A549 (cell line): ENCODE measurements around the gene DNAH17. TPM values are rescaled to one million over a fixed set of nuclear protein-coding genes. Genes with fewer than 3 reads are reported as not detected.

Source experiments
- ATAC-seq, 2 experiments: fragments of 200-7000 bp in 1 of 2; fragments of >200 bp in 1 of 2; cut with Nextera tagmentation in 1 of 2; cut with Tn5 transposase in 1 of 2; 3 replicates each; pipeline versions ENCODE4 v1.8.0 to v1.9.1; 2018 to 2020; ENCODE audit warnings: mild to moderate bottlenecking in 1 of 2, moderate library complexity in 1 of 2
- CTCF ChIA-PET: fragments of 300-600 bp; sonication (Branson Sonifier 250); formaldehyde crosslinking; extraction: SDS; loops from one replicate; lab custom pipeline; 2021; ENCODE audit warnings: antibody characterized with exemption, inconsistent platforms; lab: Yijun Ruan, JAX
- POLR2A ChIA-PET: fragments of 350-600 bp; formaldehyde crosslinking; extraction: SDS; loops from one replicate; lab custom pipeline; 2021; ENCODE audit warnings: antibody characterized with exemption, inconsistent platforms; lab: Yijun Ruan, JAX
- DNase-seq, 2 experiments: peaks; one replicate each; pipeline versions ENCODE4 v3.0.0 to v3.0.0-alpha.2; 2011 to 2016; ENCODE audit warnings: low read depth in 1 of 2, low spot score in 1 of 2
- FAIRE-seq: peaks from 2 replicates; lab custom pipeline; 2011; peaks lifted over from hg19 to GRCh38; lab: Jason Lieb, UNC
- H3K27ac ChIP-seq, 2 experiments: fragments of >200 bp; sonication (Bioruptor Twin); formaldehyde crosslinking; 3 replicates each; pipeline ENCODE4 v1.5.1; 2016 to 2017
- H3K4me1 ChIP-seq: fragments of >200 bp; sonication (Bioruptor Twin); formaldehyde crosslinking; 3 replicates; pipeline ENCODE4 v1.6.1; 2016
- H3K4me2 ChIP-seq: fragments of >200 bp; sonication (Bioruptor Twin); formaldehyde crosslinking; 3 replicates; pipeline ENCODE4 v1.6.1; 2016
- H3K4me3 ChIP-seq: fragments of >200 bp; sonication (Bioruptor Twin); formaldehyde crosslinking; 3 replicates; pipeline ENCODE4 v1.5.1; 2016
- H3K9me3 ChIP-seq: fragments of >200 bp; sonication (Bioruptor Twin); formaldehyde crosslinking; 3 replicates; pipeline ENCODE4 v1.6.1; 2016
- BCL3 ChIP-seq: fragments of >200 bp; sonication (Bioruptor Twin); formaldehyde crosslinking; IDR thresholded peaks from 3 replicates; pipeline ENCODE4 v1.6.1; 2016
- CBX2 ChIP-seq: fragments of 200-600 bp; sonication (generic); IDR thresholded peaks from 2 replicates; pipeline ENCODE4 v1.6.1; 2016; ENCODE audit warnings: low read depth, mild to moderate bottlenecking, borderline replicate concordance
- CBX8 ChIP-seq: fragments of 200-600 bp; sonication (generic); IDR thresholded peaks from 2 replicates; pipeline ENCODE4 v1.6.1; 2016
- CEBPB ChIP-seq, 2 experiments: fragments of >200 bp in 1 of 2; sonication (Bioruptor Twin) in 1 of 2; formaldehyde crosslinking in 1 of 2; IDR thresholded peaks; 2 replicates each; pipeline ENCODE4 v1.6.1; 2012 to 2016
- E2F6 ChIP-seq: IDR thresholded peaks from 2 replicates; pipeline ENCODE4 v1.6.1; 2012; ENCODE audit warnings: low read depth, borderline replicate concordance
- FOSB ChIP-seq: fragments of 250-450 bp; sonication (Bioruptor Pico); IDR thresholded peaks from 2 replicates; pipeline ENCODE4 v1.5.0; 2020; ENCODE audit warnings: mild to moderate bottlenecking, moderate library complexity
- FOSL2 ChIP-seq, 2 experiments: fragments of 450-650 bp in 1 of 2; fragments of >200 bp in 1 of 2; sonication (Bioruptor Twin) in 1 of 2; formaldehyde crosslinking; IDR thresholded peaks; 2 replicates each; pipeline versions ENCODE4 v1.5.0 to v1.6.1; 2016 to 2020; ENCODE audit warnings: mild to moderate bottlenecking in 1 of 2, moderate library complexity in 1 of 2
- FOXS1 ChIP-seq: fragments of 250-450 bp; sonication (Bioruptor Pico); IDR thresholded peaks from 2 replicates; pipeline ENCODE4 v1.5.0; 2020; ENCODE audit warnings: mild to moderate bottlenecking, moderate library complexity
- GATA3 ChIP-seq: IDR thresholded peaks from 2 replicates; pipeline ENCODE4 v1.6.1; 2012; ENCODE audit warnings: borderline replicate concordance
- HDAC2 ChIP-seq: fragments of 200-600 bp; sonication (generic); IDR thresholded peaks from 2 replicates; pipeline ENCODE4 v1.6.1; 2016
- HOXA7 ChIP-seq: fragments of 250-450 bp; sonication (Bioruptor Pico); IDR thresholded peaks from 2 replicates; pipeline ENCODE4 v1.5.0; 2020; ENCODE audit warnings: mild to moderate bottlenecking, moderate library complexity
- HOXB13 ChIP-seq: fragments of 250-450 bp; sonication (Bioruptor Pico); IDR thresholded peaks from 2 replicates; pipeline ENCODE4 v1.5.0; 2020; ENCODE audit warnings: low read depth, mild to moderate bottlenecking, moderate library complexity
- JUNB ChIP-seq: fragments of >200 bp; sonication (Bioruptor Twin); formaldehyde crosslinking; IDR thresholded peaks from 2 replicates; pipeline ENCODE4 v1.6.1; 2016
- MAFK ChIP-seq: fragments of 450-650 bp; IDR thresholded peaks from 2 replicates; pipeline ENCODE4 v1.6.1; 2014; ENCODE audit not compliant: partially characterized antibody
- MYC ChIP-seq: IDR thresholded peaks from 2 replicates; pipeline ENCODE4 v1.6.1; 2012; ENCODE audit warnings: mild to moderate bottlenecking, inconsistent platforms, low read length, improper control_type of control experiment, borderline replicate concordance
- NFE2L2 ChIP-seq: fragments of 150-350 bp; conservative IDR thresholded peaks from 2 replicates; pipeline ENCODE4 v1.6.1; 2014; ENCODE audit warnings: low read length
- PHF8 ChIP-seq: fragments of 200-600 bp; sonication (generic); IDR thresholded peaks from 2 replicates; pipeline ENCODE4 v1.6.1; 2016; ENCODE audit warnings: low read depth, mild to moderate bottlenecking, antibody characterized with exemption, moderate library complexity, borderline replicate concordance
- POLR2AphosphoS2 ChIP-seq: conservative IDR thresholded peaks from 2 replicates; pipeline ENCODE4 v1.6.1; 2012; ENCODE audit warnings: low read length, improper control_type of control experiment, inconsistent platforms
- USF2 ChIP-seq: fragments of 450-650 bp; IDR thresholded peaks from 2 replicates; pipeline ENCODE4 v1.6.1; 2014; ENCODE audit warnings: antibody characterized with exemption
- ZC3H11A ChIP-seq: fragments of 450-650 bp; IDR thresholded peaks from 2 replicates; pipeline ENCODE4 v1.6.1; 2014; ENCODE audit warnings: antibody characterized with exemption, mild to moderate bottlenecking
- ZNF302 ChIP-seq: fragments of 250-450 bp; sonication (Bioruptor Pico); IDR thresholded peaks from 2 replicates; pipeline ENCODE4 v1.9.0; 2021; ENCODE audit warnings: inconsistent platforms, mild to moderate bottlenecking, moderate library complexity
- ZSCAN20 ChIP-seq: fragments of 250-450 bp; sonication (Bioruptor Pico); IDR thresholded peaks from 2 replicates; pipeline ENCODE4 v1.8.0; 2022; ENCODE audit warnings: mild to moderate bottlenecking, moderate library complexity
- WGBS: methylation state at CpG from one replicate; pipeline ENCODE4 v1.1.6; 2017; ENCODE audit errors: missing lambda C conversion rate; 5-methylcytosine and 5-hydroxymethylcytosine counted together
- polyA plus RNA-seq, 4 experiments: library from polyadenylated mRNA; depleted of rRNA in 3 of 4; stranded (reverse); fragments of >200 nt; fragmentation: RNase III in 1 of 4; extraction: RNeasy Plus Mini Kit Qiagen cat#74134 plus additional on column Dnase treatment in 1 of 4; gene quantifications; 2 replicates in 3 of 4; 3 replicates in 1 of 4; pipeline ENCODE4 v1.2.3, GENCODE V29; 2011 to 2017

The DNAH17 gene
- polyA plus RNA-seq, 2 of the 4 experiments (the other 2 are of a cell fraction): 0.21 to 0.26 TPM

GRCh38 chr17:78454346-78454745, 122.8 kb downstream of the DNAH17 start:
- WGBS: 93% methylated on average over 20 of the region's 20 CpGs
- ATAC-seq (no peak), FAIRE-seq (no peak), DNase-seq (no peak)
- TF ChIP-seq JUNB: no peak
- no peak for TF ChIP-seq FOSL2 (IDR thresholded peaks at IDR 0.05)
- no peak for TF ChIP-seq FOSL2 (CRISPR knock-in tag; IDR thresholded peaks at IDR 0.05)
- TF ChIP-seq GATA3: no peak
- no peak for TF ChIP-seq ZC3H11A
- TF ChIP-seq FOXS1: no peak
- no peak for TF ChIP-seq ZSCAN20 (CRISPR knock-in tag)
- no peak for TF ChIP-seq ZNF302 (CRISPR knock-in tag)
- no peak for TF ChIP-seq HDAC2
- no peak for TF ChIP-seq MAFK
- no peak for TF ChIP-seq USF2
- no peak for TF ChIP-seq FOSB (CRISPR knock-in tag)
- no peak for TF ChIP-seq BCL3
- no peak for TF ChIP-seq CBX2
- no peak for TF ChIP-seq CEBPB (IDR thresholded peaks at IDR 0.05)
- TF ChIP-seq HOXA7 (CRISPR knock-in tag): no peak
- TF ChIP-seq MYC: no peak
- no peak for TF ChIP-seq POLR2AphosphoS2
- Histone ChIP-seq H3K4me1 (no peaks in the 10 kb centered on the region), H3K9me3 (no peaks in the 10 kb centered on the region), H3K4me2 (no peak overlapping the region), H3K4me3 (no peak overlapping the region), H3K27ac (no peak overlapping the region)
- ChIA-PET POLR2A (no interaction called here), CTCF (interaction anchor here (0.6 to 2.3 kb wide), 6 partner anchors 9 to 254 kb away, joined by 3 to 13 read pairs (median 4); no protein-coding TSS in a partner anchor)

GRCh38 chr17:78451753-78452152, 125.4 kb downstream of the DNAH17 start:
- DNase-seq (no peak), ATAC-seq (no peak), FAIRE-seq (no peak)
- WGBS: 84% methylated on average over 7 of the region's 7 CpGs
- no peak overlapping the region for H3K4me3 ChIP-seq
- ChIA-PET POLR2A (no interaction called here), CTCF (interaction anchor here (0.7 to 1.8 kb wide), 2 partner anchors 212 to 257 kb away, joined by 3 to 5 read pairs; no protein-coding TSS in a partner anchor)
- no peaks in the 10 kb centered on the region for H3K9me3 ChIP-seq
- H3K27ac ChIP-seq: no peak overlapping the region
- H3K4me1 ChIP-seq: no peaks in the 10 kb centered on the region
- TF ChIP-seq FOXS1 (no peak), MYC (no peak), POLR2AphosphoS2 (no peak), JUNB (no peak), E2F6 (no peak), PHF8 (no peak), CBX8 (no peak), USF2 (no peak), NFE2L2 (no peak), HOXB13 (no peak)
- no peak overlapping the region for H3K4me2 ChIP-seq
